GM18498 (cell line): ENCODE data around the gene USP3.
"Not testable (repeated sequence)": the region's sequence is repeated elsewhere in the genome, so short reads cannot be mapped to it uniquely, and the experiment has no call there.

Experiments
- ATAC-seq: cut with Tn5 transposase; IDR thresholded peaks from one replicate; pipeline ENCODE4 v1.9.1; 2021; ENCODE audit warnings: mild to moderate bottlenecking, moderate library complexity; ENCODE audit not compliant: unreplicated experiment

Gene USP3

DNA sequence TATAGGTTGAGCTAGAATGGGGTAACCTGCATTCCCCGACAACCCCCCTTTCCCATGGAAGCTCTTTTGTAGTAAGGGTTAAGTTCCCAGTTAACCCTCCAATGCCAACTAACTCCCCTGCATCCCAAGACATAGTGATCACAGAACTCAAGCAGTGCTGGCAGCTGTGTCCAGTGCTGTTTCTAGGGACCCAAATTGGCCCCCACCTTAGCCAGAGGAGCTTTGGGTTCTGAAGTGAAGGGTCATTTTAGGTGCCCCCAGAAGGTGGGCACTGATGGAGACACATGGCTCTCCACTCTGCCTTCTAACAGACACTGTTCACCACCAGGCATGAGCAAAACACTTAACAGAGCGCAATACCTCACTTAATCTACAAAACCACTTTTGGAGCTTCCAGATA, 99.9 kb downstream of the USP3 start:
- ATAC-seq, result no peak

DNA sequence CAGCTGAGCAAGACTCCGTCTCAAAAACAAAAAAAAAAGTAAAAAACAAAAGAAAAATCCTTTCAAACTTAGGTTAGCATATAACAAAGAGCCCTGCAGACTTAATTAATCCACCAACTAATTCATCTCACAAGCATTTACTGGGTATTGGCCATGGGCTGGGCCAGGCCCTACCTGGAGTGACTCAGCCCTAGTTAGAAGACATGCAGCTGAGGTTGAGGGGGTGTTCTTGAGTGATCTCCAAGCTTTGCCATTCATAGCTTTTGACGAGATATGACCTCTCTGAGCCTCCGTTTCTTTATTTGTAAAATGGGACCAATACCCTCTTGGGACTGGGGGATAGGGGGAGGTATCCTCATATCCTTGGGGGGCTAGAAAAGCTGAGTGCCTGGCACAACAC, 100.6 kb downstream of the USP3 start:
- ATAC-seq, result no peak

DNA sequence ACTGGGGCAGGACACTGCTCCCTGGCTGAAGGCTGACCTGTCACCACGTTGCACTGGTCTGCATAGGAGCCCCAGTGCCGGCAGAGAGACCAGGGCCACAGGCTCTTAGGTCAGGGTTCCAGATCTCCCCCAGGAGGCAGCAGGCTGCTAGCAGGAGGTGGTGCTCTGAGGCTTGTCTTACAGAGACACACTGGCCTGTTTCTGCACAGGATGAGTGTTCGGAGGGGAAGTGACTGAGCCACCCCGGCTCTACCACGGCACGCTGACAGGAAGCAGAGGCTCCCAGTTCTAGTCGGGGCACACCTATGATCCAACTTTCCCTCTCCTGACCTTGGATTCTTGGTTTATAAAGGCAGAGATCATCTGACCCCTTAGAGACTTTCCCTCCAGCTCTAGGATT, 101.4 kb downstream of the USP3 start:
- no peak for ATAC-seq

DNA sequence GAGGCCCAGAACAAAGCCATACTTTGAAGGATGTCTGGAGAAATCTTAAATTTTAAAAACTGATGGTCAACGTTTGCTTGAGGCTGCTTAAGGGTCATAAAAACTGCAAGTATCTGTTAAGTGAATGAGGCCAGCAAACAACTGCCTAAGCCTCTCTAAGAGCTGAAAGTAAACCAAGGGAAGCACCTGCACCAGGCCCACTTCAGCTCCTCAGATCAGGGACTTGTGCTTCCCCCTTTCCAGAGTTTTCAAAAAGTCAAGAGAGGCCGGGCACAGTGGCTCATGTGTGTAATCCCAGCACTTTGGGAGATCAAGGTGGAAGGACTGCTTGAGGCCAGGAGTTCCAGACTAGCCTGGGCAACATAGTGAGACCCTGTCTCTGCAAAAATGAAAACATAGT, 101.9 kb downstream of the USP3 start:
- no peak for ATAC-seq

DNA sequence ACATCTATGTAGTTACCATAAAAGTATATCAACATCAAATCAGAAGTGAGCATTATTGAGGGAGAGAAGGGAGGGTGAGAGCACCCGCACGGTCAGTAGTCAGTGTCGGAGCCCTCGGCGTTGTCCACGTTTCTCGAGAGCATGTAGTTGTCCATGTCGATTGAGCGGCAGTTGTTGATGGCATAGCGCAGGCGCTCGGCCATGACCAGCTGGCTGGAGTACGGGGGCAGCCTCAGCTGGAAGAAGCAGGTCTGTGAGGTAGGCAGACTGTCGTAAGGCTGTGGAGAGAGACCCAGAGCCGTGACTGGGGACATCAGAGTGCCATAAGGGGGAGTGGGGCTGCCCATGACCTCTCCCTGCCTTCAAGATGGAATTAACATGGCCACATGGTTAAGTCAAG, 104.6 kb downstream of the USP3 start:
- no peak for ATAC-seq

DNA sequence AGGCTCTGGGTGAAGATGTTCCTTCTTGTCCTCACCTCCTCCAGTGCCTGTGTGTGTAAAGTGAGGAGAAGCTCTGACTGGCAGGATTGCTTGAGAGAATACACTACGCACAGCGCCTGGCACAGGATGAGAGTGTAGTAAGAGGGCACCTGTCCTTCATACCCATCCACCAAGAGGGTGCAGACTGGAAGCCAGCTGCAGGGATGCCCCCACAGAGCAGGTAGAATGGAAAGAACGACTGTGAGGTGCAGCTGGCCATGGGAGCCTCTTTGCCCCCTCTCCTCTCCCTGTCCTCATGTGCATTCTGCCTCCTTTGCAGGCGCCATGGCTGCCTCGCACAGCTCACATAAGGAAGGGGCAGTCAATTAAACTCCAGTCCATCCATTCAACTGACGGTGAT, 105.1 kb downstream of the USP3 start:
- ATAC-seq, result no peak

DNA sequence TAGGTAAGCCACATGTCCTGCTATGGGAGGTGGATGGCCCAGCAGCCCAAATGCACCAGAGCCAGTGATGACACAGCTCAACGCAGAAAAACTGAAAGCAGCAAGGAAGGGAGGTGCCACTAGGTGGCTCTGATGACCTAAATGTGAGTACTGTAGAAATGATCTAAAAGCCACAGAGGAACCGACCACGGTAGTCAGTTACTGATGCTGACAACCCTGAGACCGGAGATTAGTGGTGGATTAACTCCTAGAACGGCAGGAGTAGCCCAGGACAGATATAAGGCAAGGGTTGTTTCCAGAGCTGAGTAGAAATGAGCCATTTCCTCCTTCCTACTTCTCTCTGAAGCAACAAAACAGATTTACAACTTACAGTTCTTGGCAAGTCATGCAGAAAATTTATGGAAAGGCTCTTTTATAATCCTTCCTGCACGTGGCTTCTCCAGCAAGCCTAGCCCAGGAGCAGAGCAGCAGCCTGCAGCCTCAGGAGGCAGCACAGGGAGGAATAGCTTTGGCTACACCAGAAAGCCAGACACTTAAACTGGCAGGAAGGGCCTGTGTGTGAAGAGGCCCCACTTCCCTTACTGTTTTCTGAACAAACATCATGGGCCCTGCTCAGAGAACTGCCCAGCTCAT, 105.9 kb downstream of the USP3 start:
- peak; percentile 69 for ATAC-seq

DNA sequence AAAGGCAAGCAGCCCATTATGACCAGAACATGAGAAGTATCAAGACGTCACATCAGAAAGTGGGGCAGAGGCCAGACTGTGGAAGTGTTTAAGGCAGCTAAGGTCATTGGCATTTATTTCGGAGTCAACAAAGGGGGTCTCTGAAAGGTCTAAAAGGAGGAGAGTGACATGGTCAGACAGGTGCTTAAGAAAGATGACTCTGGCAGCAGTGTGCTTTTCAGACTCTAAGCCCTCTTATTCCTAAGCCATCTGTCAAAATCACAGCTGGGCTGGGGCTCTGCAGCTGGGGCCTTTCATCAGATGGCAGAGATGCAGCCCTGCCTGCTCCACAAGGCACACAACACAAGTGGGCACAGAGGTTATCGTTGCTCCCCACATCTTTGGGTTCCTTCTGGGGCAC, 106.8 kb downstream of the USP3 start:
- no peak for ATAC-seq

DNA sequence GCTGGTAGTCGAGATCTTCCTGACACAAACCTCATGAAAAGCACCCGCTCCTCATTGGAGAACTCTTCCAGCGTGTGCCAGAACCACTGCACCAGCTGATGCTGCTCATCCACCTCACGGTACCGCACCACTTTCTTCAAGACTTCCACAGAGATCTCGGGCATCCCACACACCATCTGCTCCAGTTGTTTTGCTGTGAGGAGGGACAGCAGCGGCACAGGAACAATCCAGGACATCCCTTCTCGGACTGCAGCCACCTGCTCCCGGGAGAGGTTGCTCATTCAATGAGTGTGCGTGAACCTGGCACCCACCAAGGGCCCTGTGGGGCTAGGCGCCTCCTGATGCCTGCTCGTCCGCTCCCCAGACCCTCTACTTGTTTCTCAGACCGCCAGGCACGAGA, 107.9 kb downstream of the USP3 start:
- ATAC-seq, result no peak

DNA sequence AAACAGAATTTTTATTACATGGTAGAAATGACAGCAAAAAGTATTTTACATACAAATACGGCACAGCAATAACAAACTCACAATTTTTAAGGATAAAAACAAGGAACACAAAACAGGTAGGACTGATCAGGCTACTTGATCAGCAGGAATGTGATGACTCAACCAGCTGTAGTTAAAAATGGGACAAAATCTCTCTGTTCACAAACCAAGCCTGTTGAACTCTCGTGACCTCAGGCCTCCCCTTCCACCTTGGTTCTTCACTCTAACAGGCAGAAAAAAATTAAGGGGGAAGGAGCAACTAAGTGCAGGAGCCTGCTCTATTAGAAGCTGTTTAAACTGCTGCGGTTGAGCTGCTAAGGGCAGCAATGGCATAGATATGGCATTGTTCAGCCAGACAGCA, 111.5 kb downstream of the USP3 start:
- ATAC-seq, result no peak

DNA sequence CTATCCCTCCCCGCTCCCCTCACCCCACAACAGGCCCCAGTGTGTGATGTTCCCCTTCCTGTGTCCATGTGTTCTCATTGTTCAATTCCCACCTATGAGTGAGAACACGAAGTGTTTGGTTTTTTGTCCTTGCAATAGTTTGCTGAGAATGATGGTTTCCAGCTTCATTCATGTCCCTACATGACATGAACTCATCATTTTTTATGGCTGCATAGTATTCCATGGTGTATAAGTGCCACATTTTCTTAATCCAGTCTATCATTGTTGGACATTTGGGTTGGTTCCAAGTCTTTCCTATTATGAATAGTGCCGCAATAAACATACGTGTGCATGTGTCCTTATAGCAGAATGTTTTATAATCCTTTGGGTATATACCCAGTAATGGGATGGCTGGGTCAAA, 112.8 kb downstream of the USP3 start:
- not testable (repeated sequence) for ATAC-seq

DNA sequence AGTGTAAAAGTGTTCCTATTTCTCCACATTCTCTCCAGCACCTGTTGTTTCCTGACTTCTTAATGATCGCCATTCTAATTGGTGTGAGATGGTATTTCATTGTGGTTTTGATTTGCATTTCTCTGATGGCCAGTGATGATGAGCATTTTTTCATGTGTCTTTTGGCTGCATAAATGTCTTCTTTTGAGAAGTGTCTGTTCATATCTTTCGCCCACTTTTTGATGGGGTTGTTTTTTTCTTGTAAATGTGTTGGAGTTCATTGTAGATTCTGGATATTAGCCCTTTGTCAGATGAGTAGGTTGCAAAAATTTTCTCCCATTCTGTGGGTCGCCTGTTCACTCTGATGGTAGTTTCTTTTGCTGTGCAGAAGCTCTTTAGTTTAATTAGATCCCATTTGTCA, 113.2 kb downstream of the USP3 start:
- not testable (repeated sequence) for ATAC-seq

DNA sequence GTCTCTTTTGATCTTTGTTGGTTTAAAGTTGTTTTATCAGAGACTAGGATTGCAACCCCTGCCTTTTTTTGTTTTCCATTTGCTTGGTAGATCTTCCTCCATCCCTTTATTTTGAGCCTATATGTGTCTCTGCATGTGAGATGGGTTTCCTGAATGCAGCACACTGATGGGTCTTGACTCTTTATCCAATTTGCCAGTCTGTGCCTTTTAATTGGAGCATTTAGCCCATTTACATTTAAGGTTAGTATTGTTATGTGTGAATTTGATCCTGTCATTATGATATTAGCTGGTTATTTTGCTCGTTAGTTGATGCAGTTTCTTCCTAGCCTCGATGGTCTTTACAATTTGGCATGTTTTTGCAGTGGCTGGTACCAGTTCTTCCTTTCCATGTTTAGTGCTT, 116.4 kb downstream of the USP3 start:
- ATAC-seq, result not testable (repeated sequence)

DNA sequence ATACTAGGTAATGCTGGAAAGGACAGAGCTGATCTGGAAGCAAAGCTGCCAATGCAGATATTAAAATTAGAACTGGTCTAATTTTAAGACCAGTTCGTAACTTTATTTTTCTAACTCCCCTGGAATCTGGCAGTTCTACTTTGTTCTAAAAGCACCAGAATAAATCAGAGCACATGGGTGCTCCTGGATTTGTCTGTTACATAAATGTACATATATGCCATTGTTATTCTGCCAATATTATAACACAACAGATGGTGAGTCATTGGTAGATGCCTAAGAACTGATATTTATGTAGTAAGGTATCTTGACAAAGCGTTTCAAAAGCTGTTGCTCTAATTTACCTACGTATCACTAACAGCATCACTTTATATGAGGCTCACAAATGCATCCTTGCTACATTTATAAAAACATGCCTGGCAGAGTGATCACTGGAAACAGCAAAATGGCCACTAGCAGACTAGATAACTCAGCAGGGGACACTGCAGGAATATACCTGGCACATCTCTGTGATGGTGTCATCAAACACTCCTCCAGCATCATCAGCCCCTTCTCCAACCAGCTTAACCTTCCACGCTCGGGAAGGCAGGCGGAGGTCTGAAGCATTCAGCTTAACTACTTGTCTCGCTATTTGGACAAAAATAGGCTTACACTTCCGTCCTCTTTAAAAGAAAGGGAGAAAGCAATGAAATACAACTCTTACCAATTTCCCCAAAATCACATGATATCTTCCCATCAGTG, 119.0 kb downstream of the USP3 start:
- no peak for ATAC-seq

DNA sequence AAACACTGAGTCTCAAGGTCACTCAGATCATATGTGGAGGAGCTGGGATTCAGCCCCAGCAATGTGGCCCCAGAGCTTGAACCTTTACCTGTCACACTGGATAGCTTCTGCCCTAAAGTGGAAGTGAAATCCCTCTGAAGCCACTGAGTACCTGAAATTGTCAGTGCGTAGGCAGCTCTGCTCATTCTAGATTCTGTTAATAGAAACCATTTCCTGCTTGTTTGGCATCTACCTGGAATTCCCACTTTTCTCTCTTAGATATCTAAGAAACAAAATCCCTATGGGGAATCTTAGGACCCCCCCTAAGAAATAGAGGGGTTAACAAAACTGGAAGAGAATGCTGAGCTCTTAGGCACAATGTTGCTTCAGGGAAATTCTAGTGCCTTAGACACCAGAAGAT, 122.6 kb downstream of the USP3 start:
- peak; percentile 73 for ATAC-seq

DNA sequence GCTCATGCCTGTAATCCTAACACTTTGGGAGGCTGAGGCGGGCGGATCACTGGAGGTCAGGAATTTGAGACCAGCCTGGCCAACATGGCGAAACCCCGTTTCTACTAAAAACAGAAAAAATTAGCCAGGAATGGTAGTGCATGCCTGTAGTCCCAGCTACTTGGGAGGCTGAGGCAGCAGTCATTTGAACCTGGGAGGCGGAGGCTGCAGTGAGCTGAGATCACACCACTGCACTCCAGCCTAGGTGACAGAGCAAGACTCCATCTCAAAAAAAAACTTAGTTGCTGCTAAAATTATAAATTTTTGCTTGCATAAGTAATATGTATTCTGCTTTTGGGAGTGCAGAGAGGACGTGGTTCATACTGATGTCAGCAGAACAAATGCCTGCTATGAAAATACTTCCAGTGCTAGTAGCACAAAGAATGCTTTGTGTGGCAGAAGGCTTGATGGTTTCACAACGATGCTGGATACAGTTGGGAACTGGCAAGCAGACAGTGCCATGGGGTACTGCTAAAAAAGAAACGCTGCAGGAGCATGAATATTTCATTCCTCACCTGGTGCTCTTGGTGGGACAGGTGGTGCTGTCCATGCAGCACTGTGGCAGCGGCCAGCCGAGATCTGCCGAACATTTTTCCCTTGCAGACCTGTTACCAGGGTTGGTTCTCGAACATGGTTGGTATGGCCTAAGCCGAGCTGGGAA, 123.9 kb downstream of the USP3 start:
- ATAC-seq, result no peak

DNA sequence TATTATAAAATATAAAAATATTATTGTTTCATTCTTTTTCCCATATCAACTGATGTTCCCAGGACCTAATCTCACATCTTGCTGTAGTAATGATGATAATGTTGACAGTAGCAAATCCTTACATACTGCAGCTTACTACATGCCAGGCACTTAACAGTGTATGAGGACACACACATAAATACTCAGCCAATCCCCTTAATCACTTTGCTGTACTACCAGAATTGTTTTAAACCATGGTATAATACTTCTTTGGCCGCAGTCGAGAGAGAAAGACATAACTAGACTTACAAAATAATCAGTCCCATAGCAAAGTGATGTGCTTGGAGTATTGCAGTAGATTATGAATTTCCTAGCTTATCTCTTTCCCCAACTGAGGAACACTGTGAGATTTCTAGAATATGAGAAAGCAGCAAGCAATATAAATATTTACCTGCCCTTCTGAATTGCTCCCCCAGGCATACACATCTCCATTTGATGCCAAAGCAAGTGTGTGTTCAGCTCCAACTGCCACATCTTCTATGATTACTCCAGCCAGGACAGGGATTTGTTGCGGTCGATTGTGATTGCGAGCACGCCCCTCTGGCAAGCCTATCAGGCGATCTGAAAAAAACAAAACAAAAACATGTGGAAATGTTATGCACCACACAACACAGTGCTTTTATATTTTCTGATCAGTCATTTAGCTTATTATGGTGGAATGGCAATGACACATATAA, 125.8 kb downstream of the USP3 start:
- ATAC-seq, result no peak

DNA sequence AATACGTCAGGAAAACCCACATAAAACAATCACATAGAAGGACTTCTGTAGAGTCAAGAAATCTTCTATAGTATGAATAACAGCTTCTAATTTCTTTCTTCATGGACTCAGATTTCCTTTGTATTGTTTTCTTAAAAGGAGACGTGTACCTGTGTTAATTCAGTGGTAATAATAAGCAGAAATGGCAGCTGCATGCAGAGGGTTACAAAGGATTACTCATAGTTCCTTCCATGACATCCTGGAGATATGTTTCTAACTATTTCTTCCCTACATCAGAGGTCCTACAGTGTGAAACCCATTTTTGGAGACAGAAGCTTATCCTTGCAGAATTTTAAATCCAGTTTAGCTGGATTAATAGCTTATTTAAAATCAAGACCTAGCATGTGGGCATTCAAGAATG, 128.9 kb downstream of the USP3 start:
- no peak for ATAC-seq

DNA sequence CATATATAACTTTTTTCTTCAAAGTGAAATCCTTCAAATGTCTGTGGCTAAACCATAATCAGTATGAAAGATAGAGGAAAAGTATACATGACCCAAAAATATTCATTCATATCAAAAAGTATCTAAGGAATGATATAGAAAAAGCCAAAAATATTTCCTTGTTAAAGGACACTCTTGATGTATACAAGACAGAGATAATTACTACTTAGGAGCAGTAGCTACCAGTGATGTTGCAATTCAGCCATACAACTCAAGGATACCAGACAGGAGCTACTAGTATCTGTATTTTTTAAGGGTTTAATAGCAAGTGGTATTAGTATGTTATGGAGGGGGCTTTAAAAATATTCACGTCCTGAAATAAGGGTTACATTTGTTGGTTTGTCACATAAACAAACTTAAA, 129.8 kb downstream of the USP3 start:
- ATAC-seq, result no peak

DNA sequence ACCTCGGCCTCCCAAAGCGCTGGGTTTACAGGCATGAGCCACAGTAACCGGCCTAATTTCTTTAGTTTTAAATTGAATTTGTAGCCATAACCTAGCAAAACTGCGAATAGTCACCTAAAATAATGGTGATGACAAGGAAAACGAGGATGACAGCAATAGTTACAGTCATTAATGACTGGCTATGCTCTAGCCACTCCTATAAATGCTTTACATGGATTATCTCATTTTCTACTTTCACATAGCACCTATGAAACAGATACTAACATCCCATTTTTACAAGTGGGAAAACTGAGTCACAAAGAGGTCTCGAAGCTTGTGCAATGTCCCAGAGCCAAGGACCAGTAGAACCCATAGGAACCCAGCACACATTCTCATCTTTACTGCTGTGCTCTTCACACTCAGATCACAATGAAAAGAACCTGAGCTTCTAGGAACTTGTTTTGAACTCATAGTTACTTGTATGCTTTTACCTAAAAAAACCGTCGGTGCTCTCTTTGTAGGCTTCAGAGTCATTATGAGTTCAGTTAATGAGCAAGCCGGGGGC, 132.2 kb downstream of the USP3 start:
- no peak for ATAC-seq

DNA sequence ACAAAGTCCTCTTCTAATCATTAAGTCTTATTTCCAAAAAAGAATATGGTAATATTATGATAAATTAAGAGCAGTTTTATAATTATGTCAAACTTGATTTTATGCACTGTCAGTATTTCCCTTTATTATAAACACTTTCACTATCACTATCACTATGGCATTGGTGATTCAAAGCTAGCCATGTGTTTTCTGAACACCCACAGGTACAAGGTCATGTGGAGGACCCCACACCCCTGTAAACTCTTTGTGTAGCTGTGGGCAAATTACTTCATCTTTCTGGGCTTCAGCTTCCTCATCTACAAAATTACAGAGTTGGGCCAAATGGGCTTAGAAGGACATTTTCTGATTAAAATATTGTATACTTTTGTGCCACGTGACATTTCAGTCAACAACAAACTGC, 134.4 kb downstream of the USP3 start:
- ATAC-seq, result no peak
